Cardiac septum (tissue), 1 donor: ENCODE results near the gene NR1H2. TPM values are rescaled to one million over a fixed set of nuclear protein-coding genes. Genes with fewer than 3 reads are reported as not detected.
"Not testable (repeated sequence)": the region's sequence is repeated elsewhere in the genome, so short reads cannot be mapped to it uniquely, and the experiment has no call there.

Experiments used
- DNase-seq: peaks from one replicate; pipeline ENCODE4 v3.0.0-alpha.2; 2020; ENCODE audit warnings: low spot score
- intact Hi-C: fragments of 100-400 bp; cut with DNase I; formaldehyde crosslinking; loops from one replicate; pipeline ENCODE4 v1.14.0; 2022
- long read RNA-seq: library from polyadenylated mRNA; unstranded; transcript quantifications from one replicate; pipeline ENCODE4 v2.0.0, GENCODE V29; 2021
- total RNA-seq: library from RNA; stranded (reverse); fragmentation: NEBNext Ultra II Directional; extraction: Animal tissue kit (Norgen Biotek cat#: 25700); gene quantifications from one replicate; pipeline ENCODE4 v1.2.1, GENCODE V29; 2021
- donor health status: DM: no; HTN: no; CAD: no.

NR1H2 gene
- 86.3 TPM for total RNA-seq
- long read RNA-seq, transcript NR1H2-211 (10 exons, 1,830 nt): minor isoform, 7 of 315 reads
- long read RNA-seq, transcript NR1H2-202 (9 exons, 1,466 nt): minor isoform, 10 of 315 reads
- long read RNA-seq, transcript NR1H2-201 (10 exons, 1,998 nt): major isoform, 232 of 315 reads
- long read RNA-seq, partial matches to known transcripts: 50 of 315 reads
- long read RNA-seq, other reads (novel, unspliced or antisense): 15 of 315 reads

DNA sequence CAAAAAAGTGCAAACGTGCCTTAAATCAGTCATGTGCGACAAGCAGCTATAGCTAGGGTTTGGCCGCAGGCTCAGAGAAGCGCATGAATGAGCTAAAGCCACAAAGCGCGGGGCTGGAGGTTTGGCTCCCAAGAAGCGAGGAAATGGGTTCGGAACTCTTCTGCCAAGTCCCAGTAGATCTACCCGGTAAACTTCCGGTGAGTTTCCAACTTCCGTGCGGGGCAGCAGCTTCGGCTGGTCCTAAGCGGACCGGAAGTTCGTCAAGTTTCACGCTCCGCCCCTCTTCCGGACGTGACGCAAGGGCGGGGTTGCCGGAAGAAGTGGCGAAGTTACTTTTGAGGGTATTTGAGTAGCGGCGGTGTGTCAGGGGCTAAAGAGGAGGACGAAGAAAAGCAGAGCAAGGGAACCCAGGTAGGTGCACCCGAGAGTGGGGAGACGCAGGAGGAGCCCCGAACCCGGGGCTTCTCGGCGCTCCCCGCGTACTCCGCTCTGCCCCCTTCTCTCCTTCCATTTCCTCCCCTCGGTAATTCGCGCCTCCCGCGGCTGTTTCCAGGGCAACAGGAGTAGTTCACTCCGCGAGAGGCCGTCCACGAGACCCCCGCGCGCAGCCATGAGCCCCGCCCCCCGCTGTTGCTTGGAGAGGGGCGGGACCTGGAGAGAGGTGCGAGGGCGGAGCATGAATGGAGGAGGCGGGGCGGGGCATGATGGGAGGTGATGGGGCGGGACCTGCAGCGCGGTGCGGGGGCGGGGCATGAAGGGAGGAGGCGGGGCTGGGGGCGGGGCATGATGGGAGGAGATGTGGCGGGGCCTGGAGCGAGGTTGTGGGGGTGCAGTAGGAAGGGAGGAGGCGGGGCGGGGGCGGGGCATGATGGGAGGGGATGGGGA lies at the start of gene NR1H2:
Gene NR1H2 (plus strand): TSS at position 292 of the 885 bp plus-strand sequence. CDS start 1,149 bp downstream, outside the sequence.
- intact Hi-C loops: loop anchor here (5.0 kb wide), 1 partner anchor 101 kb away; the partner anchor contains the start of genes EMC10 and GARIN5A

DNA sequence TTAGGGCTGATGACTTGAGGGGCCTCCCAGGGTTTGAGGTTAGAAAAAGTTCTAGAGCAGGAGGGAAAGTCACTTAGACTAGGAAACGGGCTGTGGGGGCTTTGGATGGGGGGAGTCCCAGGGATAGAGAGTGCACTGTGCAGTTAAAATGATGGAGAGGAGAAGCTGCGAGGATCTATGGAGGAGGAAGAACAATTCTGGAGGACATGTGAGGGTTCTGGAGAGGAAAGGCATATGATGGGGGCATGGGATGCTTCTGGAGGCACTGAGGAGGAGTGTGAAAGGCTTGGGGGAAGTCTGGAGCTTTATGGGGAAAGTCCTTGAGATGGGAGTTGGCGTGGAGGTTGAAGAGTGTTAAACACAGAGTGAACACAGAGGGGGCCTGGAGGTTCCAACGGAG lies 49.2 kb upstream of the NR1H2 start:
- intact Hi-C loops: no loop called here

More for the DNA sequence above, at the start of gene NR1H2:
- peak; percentile 98 for DNase-seq

DNA sequence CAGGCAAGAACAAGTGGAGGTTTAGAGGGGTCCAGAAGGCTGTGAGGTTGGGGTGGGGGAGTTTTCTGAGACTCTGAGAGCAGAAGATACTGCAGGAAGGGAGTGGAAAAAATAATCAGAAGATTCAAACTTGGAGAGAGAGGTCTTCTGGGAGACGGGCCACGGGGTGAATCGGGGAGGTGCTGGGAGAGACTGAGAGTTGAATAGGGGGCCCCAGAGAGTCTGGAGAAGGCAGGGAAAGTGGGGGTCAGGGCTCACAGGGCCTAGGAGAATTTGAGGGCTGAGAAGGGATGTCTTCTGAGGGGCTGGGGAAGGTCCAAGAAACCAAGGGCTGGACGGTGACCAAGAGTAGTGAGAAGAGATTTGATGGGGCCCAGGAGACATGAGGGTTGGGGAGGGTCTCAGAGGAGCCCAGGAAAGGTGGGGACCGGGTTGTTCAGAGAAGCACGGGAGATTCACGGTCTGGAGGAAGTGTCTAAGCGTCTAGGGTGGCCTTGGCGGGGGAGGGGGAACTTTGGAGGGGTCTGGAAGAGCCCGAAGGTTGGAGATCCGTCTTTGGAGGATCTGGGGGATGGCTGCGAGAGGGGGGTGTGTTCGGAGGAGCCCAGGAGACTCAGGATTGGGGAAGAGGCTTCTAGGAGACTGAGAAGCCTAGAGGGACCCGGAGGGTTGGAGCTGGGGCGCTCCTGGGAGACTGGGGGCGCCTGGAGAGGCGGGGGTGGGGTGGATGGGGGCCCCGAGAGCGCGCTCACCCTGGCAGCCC lies 48.6 kb upstream of the NR1H2 start:
- intact Hi-C loops: no loop called here
- DNase-seq: no peak

More for the DNA sequence above, 49.2 kb upstream of the NR1H2 start:
- no peak for DNase-seq

DNA sequence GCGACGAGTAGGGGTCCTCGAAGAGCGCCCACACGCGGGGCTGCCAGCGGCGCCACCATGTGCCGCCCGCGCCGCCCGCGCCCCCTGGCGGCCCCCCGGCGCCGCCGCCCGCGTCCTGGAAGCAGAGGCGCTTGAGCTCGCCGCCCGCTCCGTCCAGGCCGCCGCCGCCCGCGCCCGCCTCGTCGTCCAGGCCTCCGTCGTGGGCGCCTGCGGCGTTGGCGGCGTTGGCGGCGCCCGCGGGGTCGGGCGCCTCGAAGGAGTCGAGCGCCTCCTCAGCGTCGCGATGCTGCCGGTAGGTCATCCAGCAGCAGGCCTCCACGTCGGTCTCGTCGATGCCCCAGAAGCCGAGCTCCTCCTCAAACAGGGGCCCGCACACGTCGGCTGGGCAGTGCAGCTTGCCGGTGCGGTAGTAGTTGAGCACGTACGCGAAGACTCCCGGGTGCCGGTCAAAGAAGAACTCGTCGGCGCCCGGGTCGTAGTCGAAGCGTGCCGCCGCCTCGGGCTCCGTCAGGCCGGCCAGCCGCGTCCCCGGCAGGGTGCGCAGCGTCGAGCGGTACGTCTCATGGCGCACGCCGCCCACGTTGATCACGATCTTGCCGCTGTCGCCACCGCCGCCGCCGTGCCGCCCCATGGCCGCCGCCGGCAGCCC lies 47.9 kb upstream of the NR1H2 start:
- intact Hi-C loops: no loop called here
- DNase-seq: no peak

DNA sequence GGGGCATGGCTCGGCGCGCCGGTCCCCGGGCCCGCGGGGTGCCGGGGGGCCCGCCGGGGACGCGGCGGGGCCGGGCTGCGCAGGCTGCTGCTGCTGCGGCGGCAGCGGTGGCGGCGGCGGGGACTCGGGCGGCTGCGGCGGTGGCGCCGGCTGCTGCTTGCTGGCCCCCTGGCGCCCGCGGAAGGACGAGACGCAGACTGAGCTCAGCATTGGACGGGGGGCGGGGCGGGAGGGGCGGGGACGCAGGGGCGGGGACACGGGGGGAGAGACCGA lies 47.4 kb upstream of the NR1H2 start:
- DNase-seq: no peak
- intact Hi-C loops: no loop called here

DNA sequence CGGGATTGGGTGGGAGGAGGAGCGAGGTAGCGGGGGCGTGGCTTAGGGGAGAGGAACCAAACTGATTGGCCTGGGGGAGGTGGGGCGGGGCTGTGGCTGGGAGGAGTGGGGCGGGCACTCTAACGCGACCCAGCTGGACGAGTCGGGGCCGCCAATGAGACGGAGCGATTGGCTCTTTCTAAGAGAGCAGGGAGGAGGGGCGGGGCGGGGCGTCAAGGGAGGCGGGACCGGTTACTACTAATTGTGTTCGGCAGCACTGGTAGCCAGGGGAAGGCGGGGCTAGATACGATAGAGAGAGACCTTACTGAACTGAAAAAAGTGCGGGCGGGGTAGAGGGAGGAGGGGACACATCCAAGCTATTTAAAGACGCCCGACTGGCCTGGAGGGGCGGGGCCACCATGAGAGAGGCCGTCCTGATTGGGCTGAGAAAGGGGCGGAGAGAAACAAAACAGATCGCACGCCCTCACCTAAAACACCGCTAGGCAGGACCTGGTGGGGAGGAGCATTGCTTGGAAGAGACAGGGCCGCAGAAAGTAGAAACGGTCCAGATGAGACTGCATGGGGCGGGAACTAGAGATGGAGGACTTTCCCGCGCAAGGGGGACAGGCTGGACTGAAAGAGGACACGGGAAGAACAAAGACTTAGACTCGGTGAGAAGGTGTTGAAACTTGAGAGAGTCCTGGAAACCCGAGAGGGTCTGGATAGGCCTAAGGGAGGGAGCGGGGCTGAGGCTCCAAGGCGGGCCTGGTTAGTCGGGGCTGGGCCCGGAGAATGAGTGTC lies 46.9 kb upstream of the NR1H2 start, which contains the start of gene KCNC3:
Gene KCNC3 (minus strand): TSS at position 232 of the 780 bp plus-strand sequence. CDS start 295 bp downstream, outside the sequence.
- intact Hi-C loops: no loop called here
- peak; percentile 98 for DNase-seq

DNA sequence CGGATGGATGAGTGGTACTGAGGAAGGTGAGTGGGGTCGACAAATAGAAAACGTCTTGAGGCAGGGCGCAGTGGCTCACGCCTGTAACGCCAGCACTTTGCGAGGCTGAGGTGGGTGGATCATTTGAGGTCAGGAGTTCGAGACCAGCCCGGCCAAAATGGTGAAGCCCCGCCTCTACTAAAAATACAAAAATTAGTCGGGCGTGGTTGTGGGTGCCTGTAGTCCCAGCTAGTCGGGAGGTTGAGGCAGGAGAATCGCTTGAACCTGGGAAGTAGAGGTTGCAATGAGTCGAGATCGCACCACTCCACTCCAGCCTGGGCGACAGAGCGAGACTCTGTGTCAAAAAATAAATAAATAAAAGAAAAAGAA lies 46.3 kb upstream of the NR1H2 start:
- intact Hi-C loops, DNase-seq: not testable (repeated sequence)

DNA sequence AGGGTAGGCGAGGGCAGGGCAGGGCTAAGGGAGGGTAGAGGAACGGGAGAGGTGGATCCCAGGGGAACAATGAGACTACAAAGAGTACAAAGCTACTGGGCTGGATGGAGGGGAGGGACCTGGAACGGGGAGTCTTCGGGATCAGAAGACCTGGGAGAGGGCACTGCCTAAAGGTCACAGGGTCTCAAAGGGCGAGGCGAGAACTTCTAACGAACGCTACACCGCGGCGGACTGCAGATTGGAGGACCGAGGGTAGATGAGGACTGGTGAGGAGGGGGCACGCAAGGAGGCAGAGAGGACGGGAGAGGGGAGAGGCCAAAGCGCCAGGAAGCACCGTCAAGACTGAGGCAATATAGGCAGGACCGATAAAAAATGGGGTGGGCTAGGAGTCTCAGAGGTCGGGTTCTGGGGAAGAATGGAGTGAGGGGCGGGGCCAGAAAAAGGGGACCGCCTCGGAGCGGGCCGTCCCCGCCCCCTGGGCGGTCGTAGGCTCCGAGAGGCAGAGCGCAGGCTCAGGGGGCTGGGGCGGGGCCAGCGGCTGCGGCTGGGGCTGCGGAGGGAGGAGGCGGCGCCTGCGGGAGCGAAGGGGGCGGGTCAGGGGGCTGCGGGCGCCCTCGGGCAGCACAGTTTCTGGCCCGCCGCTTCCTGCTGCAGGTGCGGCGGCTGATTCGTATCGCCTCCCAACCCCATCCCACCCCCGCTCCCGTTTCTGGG lies 45.7 kb upstream of the NR1H2 start:
- peak; percentile 84 for DNase-seq
- intact Hi-C loops: no loop called here

DNA sequence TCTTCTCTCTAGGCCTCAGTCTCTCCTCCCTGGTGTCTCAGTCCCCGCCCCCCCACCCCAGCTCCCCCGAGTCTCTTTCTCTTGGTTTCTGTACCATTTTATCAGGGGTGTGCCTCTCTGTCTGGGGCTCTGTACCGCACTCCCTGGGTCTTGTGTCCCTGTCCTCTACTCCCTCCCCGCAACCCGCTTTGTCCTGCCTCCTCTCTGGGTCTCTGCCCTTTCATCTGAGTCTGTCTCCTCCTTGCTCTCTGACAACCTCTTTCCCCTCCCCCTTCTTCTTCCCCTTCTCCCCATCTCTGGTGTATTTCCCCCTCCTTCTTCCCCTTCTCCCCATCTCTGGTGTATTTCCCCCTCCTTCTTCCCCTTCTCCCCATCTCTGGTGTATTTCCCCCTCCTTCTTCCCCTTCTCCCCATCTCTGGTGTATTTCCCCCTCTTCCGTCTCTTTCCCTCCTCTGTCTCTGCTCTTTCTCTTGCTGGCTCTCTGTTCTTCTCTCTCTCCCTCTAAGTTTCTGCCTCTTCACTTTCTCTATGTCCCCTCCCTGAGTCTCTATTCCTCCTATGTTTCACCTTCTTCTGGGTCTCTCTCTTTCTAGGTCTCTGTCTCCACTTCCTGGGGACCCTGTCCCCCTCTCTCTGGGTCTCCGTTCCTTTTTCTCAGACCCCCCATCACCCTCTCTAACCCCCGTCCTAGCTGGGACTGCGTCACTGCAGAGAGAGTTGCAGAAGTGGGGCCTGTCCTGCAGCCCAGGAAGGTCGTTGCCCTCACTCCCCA lies 44.9 kb upstream of the NR1H2 start:
- no peak for DNase-seq
- intact Hi-C loops: no loop called here

DNA sequence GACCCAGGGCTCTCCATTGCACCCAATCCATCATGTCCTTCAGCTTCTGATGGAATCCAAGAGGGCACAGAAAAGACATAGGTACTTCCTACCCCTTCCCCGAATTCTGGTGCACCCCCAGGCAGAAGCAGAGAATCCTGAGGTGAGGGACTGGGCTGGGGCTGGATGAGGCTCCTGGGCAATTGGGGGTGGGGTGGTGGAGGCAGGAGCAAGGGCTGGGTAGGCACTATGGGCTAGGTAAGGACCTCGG lies 44.3 kb upstream of the NR1H2 start:
- intact Hi-C loops: no loop called here
- no peak for DNase-seq

DNA sequence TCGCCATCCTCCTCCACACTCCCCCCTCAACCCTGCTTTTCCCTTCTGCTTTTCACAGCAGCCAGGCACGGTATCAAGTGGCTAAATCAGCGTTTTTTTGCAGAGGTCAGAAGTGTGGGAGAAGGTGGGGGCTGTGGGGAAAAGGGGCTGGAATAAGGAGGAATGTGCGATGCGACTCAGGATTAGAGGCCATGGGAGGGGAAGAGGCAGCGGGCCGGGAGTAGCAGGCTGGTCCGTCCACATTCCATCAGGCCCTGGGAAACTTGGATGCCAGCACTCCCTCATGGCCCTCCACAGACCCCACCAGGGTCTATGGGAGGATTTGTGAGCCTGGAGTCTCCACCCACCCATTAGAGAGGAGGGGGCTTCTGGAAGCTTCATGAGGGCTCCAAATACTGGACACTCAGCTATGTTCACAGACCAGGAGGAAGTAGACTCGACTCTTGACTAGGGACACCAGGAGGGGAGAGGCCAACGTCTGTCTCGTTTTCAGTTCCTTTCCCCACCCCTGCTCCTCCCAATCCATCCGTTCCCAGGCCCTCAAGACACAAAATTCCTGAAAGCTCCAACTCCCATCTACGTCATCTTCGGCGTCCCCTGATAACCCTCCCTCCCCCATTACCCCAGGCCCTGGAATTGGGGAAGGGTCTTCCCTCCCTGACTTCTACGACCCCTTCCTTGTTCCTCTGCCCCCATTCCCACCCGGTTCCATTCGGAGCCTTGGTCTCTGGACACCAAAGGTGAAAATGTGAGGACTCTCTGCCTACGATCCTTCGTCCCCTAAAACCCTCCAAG lies 43.8 kb upstream of the NR1H2 start:
- DNase-seq: no peak
- intact Hi-C loops: no loop called here

DNA sequence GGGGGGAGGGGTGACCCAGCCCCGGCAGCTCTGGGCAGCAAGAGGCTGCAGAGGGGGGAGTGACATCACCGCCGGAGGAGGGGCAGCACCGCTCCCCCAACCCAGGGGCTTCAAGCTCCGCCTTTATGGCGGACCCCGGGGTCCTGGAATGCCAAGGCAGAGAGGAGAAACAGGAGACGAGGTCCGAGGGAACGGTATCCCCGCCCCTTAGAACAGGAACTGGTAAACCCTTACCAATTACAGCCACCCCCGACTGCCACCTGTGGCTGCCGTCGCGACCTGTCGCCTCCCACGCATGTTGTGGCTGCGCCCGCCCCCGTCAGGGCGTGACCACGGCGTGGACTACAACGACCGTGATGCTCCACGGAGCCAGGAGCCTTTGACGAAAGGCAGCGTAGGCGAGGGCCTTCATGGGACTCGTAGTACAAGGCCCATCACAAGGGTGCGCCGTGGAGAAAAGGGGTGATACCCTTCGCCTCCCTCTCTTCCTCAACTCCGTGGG lies 43.0 kb upstream of the NR1H2 start:
- intact Hi-C loops: no loop called here
- peak; percentile 92 for DNase-seq

DNA sequence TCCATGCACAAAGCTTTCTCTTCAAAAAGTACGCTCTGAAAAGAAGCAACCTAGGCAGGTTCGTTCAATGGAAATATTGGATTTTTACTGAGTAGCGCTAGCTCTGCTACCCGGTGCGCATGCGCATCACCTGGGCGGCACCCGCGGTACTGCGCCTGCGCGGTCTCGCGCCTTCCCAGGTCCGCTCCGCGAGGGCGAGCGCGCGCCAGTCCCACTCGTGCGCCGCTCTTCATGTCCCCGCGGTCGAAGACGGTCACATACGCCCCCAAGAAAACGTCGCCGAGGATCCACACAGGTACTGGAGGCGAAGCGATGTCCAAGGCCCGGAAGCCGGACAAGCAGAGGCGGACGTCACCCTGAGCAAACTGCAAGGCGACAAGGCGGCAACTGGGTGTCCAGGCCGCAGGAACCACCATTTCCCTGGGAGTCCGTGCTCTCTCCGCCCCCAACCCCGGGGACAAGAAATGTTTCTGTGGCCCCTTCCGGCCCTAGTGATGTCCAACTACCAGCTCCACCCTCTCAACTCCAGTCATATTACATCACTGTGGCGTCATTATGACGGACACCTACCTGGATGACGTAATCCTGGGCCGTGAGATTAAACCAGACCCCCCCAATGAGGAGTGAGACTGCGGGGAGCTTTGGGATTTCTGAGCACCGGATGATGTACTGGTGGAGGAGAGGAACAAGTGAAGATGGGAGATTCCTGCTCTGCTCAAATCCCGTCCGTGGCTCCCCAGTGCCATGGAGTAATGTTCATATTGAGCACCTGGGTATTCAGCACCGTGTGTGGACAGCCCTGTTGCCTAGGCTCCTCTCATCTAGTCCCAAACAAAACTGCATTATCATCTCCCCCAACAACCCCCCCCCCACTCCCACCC lies 42.3 kb upstream of the NR1H2 start:
- intact Hi-C loops: no loop called here
- peak; percentile 86 for DNase-seq

DNA sequence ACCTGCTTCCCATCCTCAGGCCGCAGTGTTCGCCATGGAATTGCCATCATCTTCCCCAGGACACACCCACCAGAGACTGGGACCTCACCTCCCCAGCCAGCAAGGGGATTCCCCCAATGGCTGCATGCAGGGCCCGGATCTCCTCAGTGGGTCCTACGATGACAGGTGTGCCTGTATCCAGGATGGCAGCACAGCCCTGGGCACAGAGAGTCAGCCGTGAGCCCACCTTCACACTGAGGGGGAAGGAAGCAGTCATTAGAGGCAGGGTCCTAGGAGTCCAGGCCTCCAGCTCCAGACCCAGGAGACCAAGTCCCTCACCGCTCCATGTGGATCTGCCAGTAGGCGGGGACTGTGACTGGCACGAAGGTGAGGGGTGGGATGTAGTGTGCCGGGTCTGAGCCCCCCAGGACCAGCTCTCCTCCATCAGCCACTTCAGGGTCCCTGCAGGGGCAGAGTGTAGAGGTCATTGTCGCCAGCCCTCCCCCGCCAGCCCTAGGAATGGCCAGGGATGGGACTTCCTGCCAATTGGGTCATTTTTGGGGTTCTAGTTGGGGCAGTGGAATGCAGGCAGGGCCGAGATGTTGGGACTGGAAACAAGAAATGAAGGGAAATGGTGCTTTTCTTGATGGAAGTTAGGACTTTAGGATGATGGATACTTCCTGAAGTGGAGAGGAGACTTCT lies 41.4 kb upstream of the NR1H2 start:
- intact Hi-C loops: no loop called here
- DNase-seq: no peak

DNA sequence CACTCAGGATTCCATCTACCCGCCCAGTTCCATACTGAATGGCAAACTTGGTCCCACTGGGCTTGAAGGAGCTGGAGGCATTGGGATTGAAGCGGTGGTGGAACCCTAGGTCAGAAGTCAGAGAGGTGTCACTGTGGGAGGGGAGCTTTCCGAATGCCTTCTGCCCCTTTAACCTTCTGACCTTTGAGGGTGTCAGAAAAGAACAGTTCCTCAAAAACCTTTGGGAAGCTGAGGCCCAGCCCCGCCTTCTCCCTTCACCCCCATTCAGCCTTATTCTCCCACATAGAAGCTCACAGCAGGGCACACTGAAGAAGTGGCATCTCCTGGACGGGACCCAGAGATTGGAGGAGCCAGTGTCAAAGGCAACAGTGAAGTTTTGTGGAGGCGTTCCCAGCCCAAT lies 39.2 kb upstream of the NR1H2 start:
- DNase-seq, intact Hi-C loops: not testable (repeated sequence)

DNA sequence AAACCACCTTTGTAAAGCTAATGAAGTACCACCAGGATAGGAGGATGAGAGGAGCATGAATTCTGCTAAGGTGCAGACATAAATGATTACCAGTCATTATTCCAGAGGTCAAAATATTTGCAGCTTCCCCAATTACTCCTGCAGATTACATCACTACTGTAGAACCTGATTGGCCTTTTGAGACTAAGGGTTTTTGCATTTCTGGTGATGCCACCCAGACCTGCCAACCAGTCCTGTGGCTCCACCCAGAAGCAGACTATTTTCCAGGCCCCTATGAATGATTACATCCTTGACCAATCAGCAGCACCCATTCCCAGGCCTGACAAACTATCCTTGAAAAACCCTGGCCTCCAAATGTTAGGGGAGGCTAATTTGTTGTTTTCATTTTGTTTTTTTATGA lies 35.9 kb upstream of the NR1H2 start:
- intact Hi-C loops: no loop called here
- DNase-seq: no peak
